Measurements from ENCODE around the gene NFE2L1.

GRCh38 chr17:48055531-48056245, 7.5 kb downstream of the NFE2L1 start:
- no peak for TF ChIP-seq POLR2A (IDR thresholded peaks at IDR 0.05)
- TF ChIP-seq CTCF (IDR thresholded peaks at IDR 0.05), result no peak

Measured in thyroid gland (tissue), 4 donors.